Endothelial cell of umbilical vein (primary cell): ENCODE results near the gene C17orf78.

Experiments used
- EZH2 ChIP-seq: IDR thresholded peaks from 2 replicates; pipeline ENCODE4 v1.6.1; 2012; ENCODE audit warnings: borderline replicate concordance, low read depth, mild to moderate bottlenecking, moderate library complexity, low read length, inconsistent platforms; ENCODE audit not compliant: severe bottlenecking
- FOS ChIP-seq: IDR thresholded peaks from 2 replicates; pipeline ENCODE4 v1.6.1; 2011; ENCODE audit warnings: mild to moderate bottlenecking, low read length, moderate library complexity, borderline replicate concordance; ENCODE audit not compliant: insufficient read depth
- JUN ChIP-seq: IDR thresholded peaks from 2 replicates; pipeline ENCODE4 v1.6.1; 2011; ENCODE audit warnings: borderline replicate concordance, low read depth; ENCODE audit not compliant: insufficient read length, insufficient read depth
- POLR2A ChIP-seq: IDR thresholded peaks from 2 replicates; pipeline ENCODE4 v1.6.1; 2012; ENCODE audit warnings: low read depth, mild to moderate bottlenecking, control low read depth, low read length
- POLR2AphosphoS5 ChIP-seq: IDR thresholded peaks from 2 replicates; pipeline ENCODE4 v1.6.1; 2012; ENCODE audit warnings: low read depth, mild to moderate bottlenecking, control low read depth, low read length, moderate library complexity; ENCODE audit not compliant: insufficient read depth
- TF ChIP-seq, protein P1 (sequence below), 2 donors: IDR thresholded peaks; 1 replicate in 1 of 2; 2 replicates in 1 of 2; pipeline ENCODE4 v1.5.1; 2011; ENCODE audit warnings: low read length in 2 of 2, mild to moderate bottlenecking in 2 of 2, moderate library complexity in 2 of 2, control low read depth in 1 of 2, inconsistent platforms in 1 of 2, low read depth in 1 of 2; ENCODE audit not compliant: insufficient read depth in 1 of 2; ENCODE audit errors: extremely low read depth in 1 of 2
- TF ChIP-seq, protein P2 (sequence below): IDR thresholded peaks from 2 replicates; pipeline ENCODE4 v1.6.1; 2011; ENCODE audit not compliant: insufficient read depth, insufficient read length

DNA sequence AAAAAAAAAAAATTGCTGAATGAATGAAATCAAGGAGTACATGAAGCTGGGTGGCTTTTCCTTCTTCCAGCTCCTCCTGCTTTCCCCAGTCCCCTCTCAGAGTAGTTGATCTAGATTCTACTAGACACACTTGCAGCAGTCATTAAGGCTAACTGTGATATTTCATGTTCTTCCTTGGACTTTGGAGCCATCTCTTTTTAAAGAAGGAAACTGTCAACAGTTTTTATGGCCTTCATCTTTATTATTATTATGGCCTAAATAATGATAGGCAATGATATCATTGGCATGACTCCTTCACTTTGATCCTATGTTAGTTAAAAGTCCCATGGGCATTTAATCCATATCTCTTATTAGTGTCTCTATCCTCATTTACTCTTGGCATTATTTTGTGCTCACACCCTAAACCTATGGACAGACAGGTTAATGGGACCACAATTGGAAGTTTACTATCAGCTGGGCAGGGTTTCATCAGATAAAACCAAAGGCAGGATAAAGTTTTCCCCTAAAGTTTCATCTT, 9.7 kb downstream of the C17orf78 start:
- TF ChIP-seq, protein P1, sequence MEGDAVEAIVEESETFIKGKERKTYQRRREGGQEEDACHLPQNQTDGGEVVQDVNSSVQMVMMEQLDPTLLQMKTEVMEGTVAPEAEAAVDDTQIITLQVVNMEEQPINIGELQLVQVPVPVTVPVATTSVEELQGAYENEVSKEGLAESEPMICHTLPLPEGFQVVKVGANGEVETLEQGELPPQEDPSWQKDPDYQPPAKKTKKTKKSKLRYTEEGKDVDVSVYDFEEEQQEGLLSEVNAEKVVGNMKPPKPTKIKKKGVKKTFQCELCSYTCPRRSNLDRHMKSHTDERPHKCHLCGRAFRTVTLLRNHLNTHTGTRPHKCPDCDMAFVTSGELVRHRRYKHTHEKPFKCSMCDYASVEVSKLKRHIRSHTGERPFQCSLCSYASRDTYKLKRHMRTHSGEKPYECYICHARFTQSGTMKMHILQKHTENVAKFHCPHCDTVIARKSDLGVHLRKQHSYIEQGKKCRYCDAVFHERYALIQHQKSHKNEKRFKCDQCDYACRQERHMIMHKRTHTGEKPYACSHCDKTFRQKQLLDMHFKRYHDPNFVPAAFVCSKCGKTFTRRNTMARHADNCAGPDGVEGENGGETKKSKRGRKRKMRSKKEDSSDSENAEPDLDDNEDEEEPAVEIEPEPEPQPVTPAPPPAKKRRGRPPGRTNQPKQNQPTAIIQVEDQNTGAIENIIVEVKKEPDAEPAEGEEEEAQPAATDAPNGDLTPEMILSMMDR (IDR thresholded peaks at IDR 0.05; ENCODE audit: extremely low read depth in 1 of 2, insufficient read depth in 1 of 2, low read depth in 1 of 2, low read length in 2 of 2), result no peak
- no peak for TF ChIP-seq EZH2
- no peak for TF ChIP-seq JUN
- no peak for TF ChIP-seq POLR2AphosphoS5
- TF ChIP-seq, protein P2, sequence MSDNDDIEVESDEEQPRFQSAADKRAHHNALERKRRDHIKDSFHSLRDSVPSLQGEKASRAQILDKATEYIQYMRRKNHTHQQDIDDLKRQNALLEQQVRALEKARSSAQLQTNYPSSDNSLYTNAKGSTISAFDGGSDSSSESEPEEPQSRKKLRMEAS, result no peak
- TF ChIP-seq POLR2A, result no peak
- TF ChIP-seq FOS, result no peak
